Measurements from ENCODE around the gene KHNYN.
A peak's percentile ranks its signal among the peaks of the same experiment; 100 is the strongest.
"Not testable (repeated sequence)": the region's sequence is repeated elsewhere in the genome, so short reads cannot be mapped to it uniquely, and the experiment has no call there.

The KHNYN gene

GRCh38 chr14:24387009-24387345 is 42.8 kb upstream of the KHNYN start:
- TF ChIP-seq CTCF (IDR thresholded peaks at IDR 0.05; ENCODE audit: unreplicated experiment in 3 of 3), result no peak
- no peaks in the 10 kb centered on the region for H3K27me3 Mint-ChIP-seq (ENCODE audit: low read depth)
- H3K4me1 Mint-ChIP-seq, result peaks cover 47% of the 10 kb centered on the region
- H3K36me3 Mint-ChIP-seq (ENCODE audit: low read depth), result no peaks in the 10 kb centered on the region
- H3K4me3 Mint-ChIP-seq, result no peak overlapping the region
- H3K9me3 Mint-ChIP-seq, result no peaks in the 10 kb centered on the region
- peak overlapping the region in 2 of 3 experiments; percentile 25 to 66 for H3K27ac Mint-ChIP-seq

GRCh38 chr14:24387579-24387978 is 42.2 kb upstream of the KHNYN start:
- Mint-ChIP-seq H3K4me1 (peaks cover 47% of the 10 kb centered on the region), H3K27ac (peak overlapping the region in 1 of 3 experiments; percentile 91)
- H3K9me3 Mint-ChIP-seq; H3K36me3 Mint-ChIP-seq (ENCODE audit: low read depth); H3K27me3 Mint-ChIP-seq (ENCODE audit: low read depth); H3K4me3 Mint-ChIP-seq: not testable (repeated sequence)

- Mint-ChIP-seq H3K27ac (peak overlapping the region; percentile 90 to 91 (median 91)), H3K36me3 (ENCODE audit: low read depth) (no peaks in the 10 kb centered on the region), H3K27me3 (ENCODE audit: low read depth) (no peaks in the 10 kb centered on the region), H3K4me1 (peaks cover 47% of the 10 kb centered on the region), H3K9me3 (no peaks in the 10 kb centered on the region), H3K4me3 (peak overlapping the region in 1 of 3 experiments; percentile 30)
- TF ChIP-seq CTCF (IDR thresholded peaks at IDR 0.05; ENCODE audit: unreplicated experiment in 3 of 3), result no peak
These were observed 41.1 kb upstream of the KHNYN start for GRCh38 chr14:24388474-24389179.

GRCh38 chr14:24389226-24389848 is 40.4 kb upstream of the KHNYN start:
- Mint-ChIP-seq H3K4me1 (peaks cover 54% of the 10 kb centered on the region), H3K27me3 (ENCODE audit: low read depth) (no peaks in the 10 kb centered on the region), H3K4me3 (peak overlapping the region in 1 of 3 experiments; percentile 30), H3K9me3 (no peaks in the 10 kb centered on the region), H3K27ac (peak overlapping the region; percentile 90 to 91 (median 91)), H3K36me3 (ENCODE audit: low read depth) (no peaks in the 10 kb centered on the region)
- TF ChIP-seq CTCF (IDR thresholded peaks at IDR 0.05; ENCODE audit: unreplicated experiment in 3 of 3), result no peak

- H3K4me3 Mint-ChIP-seq, result no peak overlapping the region
- no peaks in the 10 kb centered on the region for H3K36me3 Mint-ChIP-seq (ENCODE audit: low read depth)
- TF ChIP-seq CTCF (IDR thresholded peaks at IDR 0.05; ENCODE audit: unreplicated experiment in 3 of 3), result no peak
- H3K4me1 Mint-ChIP-seq, result peaks cover 66% of the 10 kb centered on the region
- H3K27me3 Mint-ChIP-seq (ENCODE audit: low read depth), result no peaks in the 10 kb centered on the region
- H3K9me3 Mint-ChIP-seq, result no peaks in the 10 kb centered on the region
- H3K27ac Mint-ChIP-seq, result peak overlapping the region; percentile 59 to 88 (median 87)
These were observed 38.9 kb upstream of the KHNYN start for GRCh38 chr14:24390701-24391468.

GRCh38 chr14:24392325-24393091 is 37.2 kb upstream of the KHNYN start:
- no peak for TF ChIP-seq CTCF (IDR thresholded peaks at IDR 0.05; ENCODE audit: unreplicated experiment in 3 of 3)
- Mint-ChIP-seq H3K27me3 (ENCODE audit: low read depth) (no peaks in the 10 kb centered on the region), H3K27ac (peak overlapping the region; percentile 59 to 88 (median 80)), H3K4me3 (peak overlapping the region; percentile 1 to 19 (median 9)), H3K36me3 (ENCODE audit: low read depth) (no peaks in the 10 kb centered on the region), H3K4me1 (peaks cover 75% of the 10 kb centered on the region), H3K9me3 (peaks cover 3% of the 10 kb centered on the region)
